IMR-90 (cell line): ENCODE data around the gene CANX. TPM values are rescaled to one million over a fixed set of nuclear protein-coding genes. Genes with fewer than 3 reads are reported as not detected.

Experiments used
- ATAC-seq: fragments of 200-7000 bp; cut with Tn5 transposase; 2 replicates; pipeline ENCODE4 v1.9.1; 2020; ENCODE audit warnings: low read depth, mild to moderate bottlenecking, moderate library complexity
- BruUV-seq: library from RNA; stranded (reverse); fragments of 400-500 nt; replicated peaks from 2 replicates; lab custom pipeline; 2021; lab: Mats Ljungman, UMichigan
- CTCF ChIA-PET: fragments of 300-600 bp; formaldehyde crosslinking; extraction: SDS; loops from one replicate; lab custom pipeline; 2021; ENCODE audit warnings: antibody characterized with exemption; lab: Yijun Ruan, JAX
- POLR2A ChIA-PET: fragments of 300-600 bp; sonication (Branson Sonifier 250); formaldehyde crosslinking; loops from one replicate; lab custom pipeline; 2022; ENCODE audit warnings: antibody characterized with exemption; ENCODE audit not compliant: unreplicated experiment; lab: Charles Lee
- DNase-seq: peaks from one replicate; pipeline ENCODE4 v3.0.0; 2013
- H2AFZ ChIP-seq: replicated peaks from 2 replicates; pipeline ENCODE3; 2013; ENCODE audit warnings: low read length, mild to moderate bottlenecking; ENCODE audit not compliant: poor library complexity
- H2AK5ac ChIP-seq: 2 replicates; pipeline ENCODE4 v1.6.1; 2013; ENCODE audit warnings: low read depth, low read length, inconsistent platforms
- H2AK9ac ChIP-seq: replicated peaks from 2 replicates; pipeline ENCODE3; 2013; ENCODE audit warnings: mild to moderate bottlenecking, low read depth, low read length, moderate library complexity; ENCODE audit not compliant: poor library complexity
- H2BK120ac ChIP-seq: 2 replicates; pipeline ENCODE4 v1.6.1; 2013; ENCODE audit warnings: low read depth, low read length, inconsistent platforms
- H2BK15ac ChIP-seq: 3 replicates; pipeline ENCODE4 v1.6.1; 2013; ENCODE audit warnings: low read depth, low read length, inconsistent platforms
- H2BK20ac ChIP-seq: 2 replicates; pipeline ENCODE4 v1.6.1; 2013; ENCODE audit warnings: low read depth, mild to moderate bottlenecking, inconsistent platforms, low read length, moderate library complexity
- H2BK5ac ChIP-seq: 2 replicates; pipeline ENCODE4 v1.6.1; 2013; ENCODE audit warnings: mild to moderate bottlenecking, low read depth, low read length, inconsistent platforms; ENCODE audit not compliant: poor library complexity, severe bottlenecking
- H3K14ac ChIP-seq: replicated peaks from 2 replicates; pipeline ENCODE4 v1.6.1; 2013; ENCODE audit warnings: low read depth, low read length, inconsistent platforms
- H3K18ac ChIP-seq: 2 replicates; pipeline ENCODE4 v1.6.1; 2013; ENCODE audit warnings: low read depth, low read length, control low read depth
- H3K23ac ChIP-seq: 2 replicates; pipeline ENCODE4 v1.6.1; 2013; ENCODE audit warnings: low read depth, low read length, inconsistent platforms
- H3K27ac ChIP-seq: 2 replicates; pipeline ENCODE4 v1.5.1; 2013; ENCODE audit warnings: mild to moderate bottlenecking, control low read depth, low read length; ENCODE audit not compliant: insufficient read depth
- H3K27me3 ChIP-seq: 2 replicates; pipeline ENCODE4 v1.6.1; 2013; ENCODE audit warnings: low read length; ENCODE audit not compliant: control insufficient read depth, insufficient read depth
- H3K36me3 ChIP-seq: 2 replicates; pipeline ENCODE4 v1.6.1; 2013; ENCODE audit warnings: low read length, mixed read lengths; ENCODE audit not compliant: control insufficient read depth, insufficient read depth
- H3K4ac ChIP-seq: 2 replicates; pipeline ENCODE4 v1.6.1; 2013; ENCODE audit warnings: low read depth, low read length, inconsistent platforms
- H3K4me1 ChIP-seq: 2 replicates; pipeline ENCODE4 v1.6.1; 2013; ENCODE audit warnings: low read length, mixed read lengths; ENCODE audit not compliant: control insufficient read depth, insufficient read depth
- H3K4me2 ChIP-seq: 2 replicates; pipeline ENCODE4 v1.6.1; 2013; ENCODE audit warnings: low read depth, mild to moderate bottlenecking, control low read depth, low read length, moderate library complexity
- H3K4me3 ChIP-seq: 2 replicates; pipeline ENCODE4 v1.5.1; 2013; ENCODE audit warnings: low read depth, mild to moderate bottlenecking, control low read depth, low read length, moderate library complexity; ENCODE audit not compliant: insufficient read depth
- H3K56ac ChIP-seq: 2 replicates; pipeline ENCODE4 v1.6.1; 2013; ENCODE audit warnings: low read length, inconsistent platforms; ENCODE audit not compliant: insufficient read depth; ENCODE audit errors: extremely low read depth
- H3K79me1 ChIP-seq, 2 experiments: 2 replicates each; pipeline ENCODE4 v1.6.1; 2013; ENCODE audit warnings: low read length in 2 of 2, inconsistent platforms in 1 of 2, low read depth in 1 of 2
- H3K9ac ChIP-seq: 2 replicates; pipeline ENCODE4 v1.6.1; 2013; ENCODE audit warnings: low read depth, low read length, control low read depth
- H3K9me1 ChIP-seq: 2 replicates; pipeline ENCODE4 v1.6.1; 2013; ENCODE audit warnings: low read length, inconsistent platforms; ENCODE audit not compliant: insufficient read depth
- H3K9me3 ChIP-seq: 2 replicates; pipeline ENCODE4 v1.6.1; 2013; ENCODE audit warnings: low read length; ENCODE audit not compliant: control insufficient read depth, insufficient read depth
- H4K20me1 ChIP-seq: 2 replicates; pipeline ENCODE4 v1.6.1; 2013; ENCODE audit warnings: low read length, inconsistent platforms; ENCODE audit not compliant: insufficient read depth
- H4K5ac ChIP-seq: 2 replicates; pipeline ENCODE4 v1.6.1; 2013; ENCODE audit warnings: mild to moderate bottlenecking, low read depth, low read length, control low read depth
- H4K8ac ChIP-seq, 2 experiments: 2 replicates each; pipeline ENCODE4 v1.6.1; 2013; ENCODE audit warnings: low read depth in 2 of 2, low read length in 2 of 2, control low read depth in 1 of 2, inconsistent platforms in 1 of 2
- H4K91ac ChIP-seq: 2 replicates; pipeline ENCODE4 v1.6.1; 2013; ENCODE audit warnings: low read depth, low read length, inconsistent platforms; ENCODE audit not compliant: insufficient read depth
- BHLHE40 ChIP-seq: fragments of 150-350 bp; IDR thresholded peaks from 2 replicates; pipeline ENCODE4 v1.6.1; 2016; ENCODE audit warnings: mild to moderate bottlenecking, low read depth, low read length
- ELK1 ChIP-seq: fragments of 150-350 bp; IDR thresholded peaks from 2 replicates; pipeline ENCODE4 v1.6.1; 2016; ENCODE audit warnings: low read depth, mild to moderate bottlenecking, low read length, moderate library complexity, borderline replicate concordance
- FOS ChIP-seq: fragments of 150-350 bp; IDR thresholded peaks from 2 replicates; pipeline ENCODE4 v1.6.1; 2016; ENCODE audit warnings: low read depth, low read length
- MXI1 ChIP-seq: IDR thresholded peaks from 2 replicates; pipeline ENCODE4 v1.6.1; 2012; ENCODE audit warnings: low read depth, mild to moderate bottlenecking, low read length, moderate library complexity, borderline replicate concordance
- POLR2A ChIP-seq: IDR thresholded peaks from 2 replicates; pipeline ENCODE4 v1.6.1; 2012; ENCODE audit warnings: mild to moderate bottlenecking, low read depth, low read length
- RFX5 ChIP-seq: IDR thresholded peaks from 2 replicates; pipeline ENCODE4 v1.8.0; 2012; ENCODE audit warnings: low read depth, mild to moderate bottlenecking, low read length, moderate library complexity
- SMC3 ChIP-seq: fragments of 150-350 bp; IDR thresholded peaks from 2 replicates; pipeline ENCODE4 v1.6.1; 2016; ENCODE audit warnings: low read depth, mild to moderate bottlenecking, antibody characterized with exemption, low read length, moderate library complexity
- whole genome bisulfite sequencing, 2 experiments: methylation state at CpG; one replicate each; pipeline versions ENCODE4 v1.1.5 to v1.1.7; 2013; ENCODE audit warnings: missing lambda C conversion rate in 2 of 2; ENCODE audit not compliant: insufficient read length in 1 of 2; ENCODE audit errors: extremely low coverage in 2 of 2; 5-methylcytosine and 5-hydroxymethylcytosine counted together
- dilution Hi-C: fragments of 300-500 bp; cut with HindIII; formaldehyde crosslinking; loops from one replicate; pipeline ENCODE4 v1.14.3; 2018; ENCODE audit warnings: low sequenced_read_pairs; ENCODE audit not compliant: unreplicated experiment
- in situ Hi-C: fragments of 300-500 bp; cut with MboI; formaldehyde crosslinking; loops from 3 replicates; pipeline ENCODE4 v1.14.3; 2019; ENCODE audit warnings: low sequenced_read_pairs, inconsistent platforms, mixed read lengths
- intact Hi-C: fragments of 100-400 bp; cut with micrococcal nuclease; formaldehyde crosslinking; loops from 2 replicates; pipeline ENCODE4 v1.10.0; 2022
- polyA plus RNA-seq, 3 experiments: library from polyadenylated mRNA; depleted of rRNA; stranded (reverse); fragments of >200 nt; gene quantifications; 2 replicates each; pipeline ENCODE4 v1.2.3, GENCODE V29; 2012; ENCODE audit warnings: low replicate concordance in 1 of 3
- total RNA-seq: library from RNA; depleted of rRNA; stranded (reverse); fragments of >200 nt; gene quantifications from 2 replicates; pipeline ENCODE4 v1.2.3, GENCODE V29; 2012

CANX gene
- total and polyA plus RNA-seq, 2 of the 4 experiments (the other 2 are of a cell fraction), result 216 to 345 TPM

- H3K18ac ChIP-seq, result no peak within 1 kb of the TSS; the same call in 1 of the 2 replicates
- H3K27me3 ChIP-seq, result no peaks in the 10 kb centered on the region
- H3K23ac ChIP-seq, result peak within 1 kb of the TSS; percentile 98
- H3K27ac ChIP-seq, result peak within 1 kb of the TSS; percentile 86
- no peak within 1 kb of the TSS for H4K5ac ChIP-seq
- no peaks in the 10 kb centered on the region for H3K9me3 ChIP-seq
- peak; percentile 94 for ATAC-seq
- peak within 1 kb of the TSS; percentile 83 for H2AK9ac ChIP-seq
- peak; percentile 100 for DNase-seq
- H2BK120ac ChIP-seq, result no peak within 1 kb of the TSS
- TF ChIP-seq BHLHE40 (peak; percentile 46; the same call in 1 of the 2 replicates), ELK1 (no peak), MXI1 (no peak), FOS (peak; percentile 49; the same call in 1 of the 2 replicates), POLR2A (peak; percentile 84), RFX5 (no peak), SMC3 (no peak)
- peak within 1 kb of the TSS; percentile 79 for H3K56ac ChIP-seq
- H3K4me3 ChIP-seq, result peak within 1 kb of the TSS; percentile 93
- dilution Hi-C loops, result no loop called here
- CTCF ChIA-PET, result interaction anchor here (0.9 to 1.6 kb wide), 2 partner anchors 31 to 87 kb away, joined by 3 to 6 read pairs; no protein-coding TSS in a partner anchor
- H3K9me1 ChIP-seq, result peaks cover under 1% of the 10 kb centered on the region; the same call in 1 of the 2 replicates
- H2AK5ac ChIP-seq, result peak within 1 kb of the TSS; percentile 49
- BruUV-seq, result no TSS peak
- H3K4me2 ChIP-seq, result peak within 1 kb of the TSS; percentile 91
- peaks cover 1 to 29% of the 10 kb centered on the region in 2 experiments; a peak in 3 of 4 replicates for H3K79me1 ChIP-seq
- no peak within 1 kb of the TSS for H2BK20ac ChIP-seq
- H3K36me3 ChIP-seq, result peaks cover 15% of the 10 kb centered on the region
- peak within 1 kb of the TSS; percentile 87 for H2AFZ ChIP-seq
- H3K4me1 ChIP-seq, result peaks cover 11% of the 10 kb centered on the region
- intact Hi-C loops, result loop anchor here (1.0 to 5.0 kb wide), 4 partner anchors 30 to 87 kb away; partner anchors contain the start of gene CANX
- 2% methylated on average over 29 of the region's 41 CpGs; no CpG with 5 or more reads in 1 of the 2 experiments for WGBS, 2 experiments
- H2BK5ac ChIP-seq, result peak within 1 kb of the TSS; percentile 63
- H4K20me1 ChIP-seq, result peaks cover 41% of the 10 kb centered on the region
- peak within 1 kb of the TSS; percentile 79 for H3K9ac ChIP-seq
- H4K8ac ChIP-seq, result peak within 1 kb of the TSS; percentile 16 to 46; a peak in 3 of 4 replicates
- in situ Hi-C loops, result no loop called here
- POLR2A ChIA-PET, result no interaction called here
- H4K91ac ChIP-seq, result peak within 1 kb of the TSS; percentile 26
- H3K14ac ChIP-seq, result peak within 1 kb of the TSS; percentile 93
- H2BK15ac ChIP-seq, result no peak within 1 kb of the TSS
- peak within 1 kb of the TSS; percentile 75 for H3K4ac ChIP-seq
These were observed 33.7 kb downstream of the CANX start, which contains the start of gene MAML1 for GRCh38 chr5:179732412-179732917. Gene MAML1 (plus strand): TSS chr5:179732822. CDS start chr5:179733113, 291 bp downstream.
